Gastroesophageal sphincter (tissue), 4 donors: ENCODE measurements around the gene RIPPLY2. TPM values are rescaled to one million over a fixed set of nuclear protein-coding genes. Genes with fewer than 3 reads are reported as not detected.
A peak's percentile ranks its signal among the peaks of the same experiment; 100 is the strongest.

ENCODE experiments used
- ATAC-seq: fragments of 150-250 bp; one replicate; pipeline ENCODE4 v1.9.1; 2016; ENCODE audit warnings: mild to moderate bottlenecking, moderate library complexity
- H3K27ac ChIP-seq, 4 donors: fragments of 200-600 bp; sonication (generic) in 3 of 4; 1 replicate in 3 of 4; 2 replicates in 1 of 4; pipeline ENCODE4 v1.5.1; 2016 to 2019
- H3K27me3 ChIP-seq: fragments of 200-600 bp; sonication (generic); one replicate; pipeline ENCODE4 v1.5.1; 2019
- H3K36me3 ChIP-seq, 2 donors: fragments of 200-600 bp; sonication (generic); one replicate each; pipeline ENCODE4 v1.5.1; 2019; ENCODE audit warnings: control low read depth in 1 of 2
- H3K4me1 ChIP-seq, 3 donors: fragments of 200-600 bp; sonication (generic); 1 replicate in 2 of 3; 2 replicates in 1 of 3; pipeline ENCODE4 v1.5.1; 2016 to 2019; ENCODE audit warnings: control low read depth in 2 of 3
- H3K4me3 ChIP-seq, 2 donors: fragments of 200-600 bp; sonication (generic); one replicate each; pipeline ENCODE4 v1.5.1; 2019; ENCODE audit warnings: mild to moderate bottlenecking in 1 of 2, moderate library complexity in 1 of 2
- H3K9me3 ChIP-seq, 3 donors: fragments of 200-600 bp; sonication (generic); one replicate each; pipeline ENCODE4 v1.5.1; 2017 to 2019; ENCODE audit warnings: control low read depth in 2 of 3
- EP300 ChIP-seq: sonication (generic); formaldehyde crosslinking; IDR thresholded peaks from one replicate; pipeline ENCODE4 v1.6.1; 2017; ENCODE audit warnings: antibody characterized with exemption, mild to moderate bottlenecking
- POLR2A ChIP-seq, 2 donors: fragments of 450-650 bp; IDR thresholded peaks; one replicate each; pipeline ENCODE4 v1.6.1; 2017; ENCODE audit warnings: antibody characterized with exemption in 2 of 2, mild to moderate bottlenecking in 2 of 2, moderate library complexity in 1 of 2
- POLR2AphosphoS5 ChIP-seq: sonication (generic); formaldehyde crosslinking; IDR thresholded peaks from one replicate; pipeline ENCODE4 v1.6.1; 2017; ENCODE audit warnings: antibody characterized with exemption
- WGBS, 2 donors: methylation state at CpG; one replicate each; pipeline ENCODE4 v1.1.5; 2018; ENCODE audit warnings: low coverage in 1 of 2; 5-methylcytosine and 5-hydroxymethylcytosine counted together
- total RNA-seq, 4 donors: library from RNA; depleted of rRNA; stranded (reverse); fragments of >200 nt; gene quantifications; one replicate each; pipeline ENCODE4 v1.1.0, GENCODE V29; 2016
- TF ChIP-seq, protein P1 (sequence below), 4 experiments: fragments of 200-600 bp in 2 of 4; fragments of 450-650 bp in 2 of 4; sonication (generic) in 1 of 4; IDR thresholded peaks; one replicate each; pipeline ENCODE4 v1.5.1; 2017 to 2019; ENCODE audit warnings: antibody characterized with exemption in 4 of 4, mild to moderate bottlenecking in 2 of 4, moderate library complexity in 2 of 4

RIPPLY2 gene
- total RNA-seq, 4 donors from 2014 or later, result 2.3 TPM; not detected in 3

DNA sequence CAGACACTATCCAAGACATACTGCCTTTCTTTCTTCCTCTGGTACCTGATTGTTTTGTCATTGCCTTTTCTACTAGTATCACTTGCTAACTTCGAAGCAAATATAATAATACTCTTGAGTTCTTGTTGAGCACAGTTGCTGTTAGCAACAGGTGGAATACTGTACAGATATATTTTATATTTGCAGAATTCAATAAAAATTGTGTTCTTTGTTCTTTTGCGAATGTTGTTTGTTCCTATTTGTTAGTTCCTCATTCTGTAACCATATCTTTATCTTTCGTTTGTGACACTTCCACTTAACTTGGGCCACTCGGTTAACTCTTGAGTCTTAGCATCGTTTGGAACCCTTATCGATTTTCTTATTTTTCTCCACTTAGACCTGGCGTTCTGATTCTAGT, 7.2 kb downstream of the RIPPLY2 start:
- ATAC-seq, result no peak
- TF ChIP-seq POLR2AphosphoS5, result no peak
- no peak for TF ChIP-seq POLR2A (IDR thresholded peaks at IDR 0.05)
- TF ChIP-seq, protein P1, sequence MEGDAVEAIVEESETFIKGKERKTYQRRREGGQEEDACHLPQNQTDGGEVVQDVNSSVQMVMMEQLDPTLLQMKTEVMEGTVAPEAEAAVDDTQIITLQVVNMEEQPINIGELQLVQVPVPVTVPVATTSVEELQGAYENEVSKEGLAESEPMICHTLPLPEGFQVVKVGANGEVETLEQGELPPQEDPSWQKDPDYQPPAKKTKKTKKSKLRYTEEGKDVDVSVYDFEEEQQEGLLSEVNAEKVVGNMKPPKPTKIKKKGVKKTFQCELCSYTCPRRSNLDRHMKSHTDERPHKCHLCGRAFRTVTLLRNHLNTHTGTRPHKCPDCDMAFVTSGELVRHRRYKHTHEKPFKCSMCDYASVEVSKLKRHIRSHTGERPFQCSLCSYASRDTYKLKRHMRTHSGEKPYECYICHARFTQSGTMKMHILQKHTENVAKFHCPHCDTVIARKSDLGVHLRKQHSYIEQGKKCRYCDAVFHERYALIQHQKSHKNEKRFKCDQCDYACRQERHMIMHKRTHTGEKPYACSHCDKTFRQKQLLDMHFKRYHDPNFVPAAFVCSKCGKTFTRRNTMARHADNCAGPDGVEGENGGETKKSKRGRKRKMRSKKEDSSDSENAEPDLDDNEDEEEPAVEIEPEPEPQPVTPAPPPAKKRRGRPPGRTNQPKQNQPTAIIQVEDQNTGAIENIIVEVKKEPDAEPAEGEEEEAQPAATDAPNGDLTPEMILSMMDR (IDR thresholded peaks at IDR 0.05), result no peak
- no peak for TF ChIP-seq EP300
- Histone ChIP-seq H3K9me3 (no peaks in the 10 kb centered on the region), H3K27ac (peak overlapping the region; percentile 31 to 90 (median 87)), H3K27me3 (no peaks in the 10 kb centered on the region), H3K4me3 (peak overlapping the region; percentile 56 to 69), H3K4me1 (peaks cover 0 to 30% (median 9%) of the 10 kb centered on the region in 3 donors), H3K36me3 (peaks cover 0 to 10% of the 10 kb centered on the region in 2 donors)
- 22 to 32% methylated on average over 7 of the region's 7 CpGs for WGBS, 2 donors

DNA sequence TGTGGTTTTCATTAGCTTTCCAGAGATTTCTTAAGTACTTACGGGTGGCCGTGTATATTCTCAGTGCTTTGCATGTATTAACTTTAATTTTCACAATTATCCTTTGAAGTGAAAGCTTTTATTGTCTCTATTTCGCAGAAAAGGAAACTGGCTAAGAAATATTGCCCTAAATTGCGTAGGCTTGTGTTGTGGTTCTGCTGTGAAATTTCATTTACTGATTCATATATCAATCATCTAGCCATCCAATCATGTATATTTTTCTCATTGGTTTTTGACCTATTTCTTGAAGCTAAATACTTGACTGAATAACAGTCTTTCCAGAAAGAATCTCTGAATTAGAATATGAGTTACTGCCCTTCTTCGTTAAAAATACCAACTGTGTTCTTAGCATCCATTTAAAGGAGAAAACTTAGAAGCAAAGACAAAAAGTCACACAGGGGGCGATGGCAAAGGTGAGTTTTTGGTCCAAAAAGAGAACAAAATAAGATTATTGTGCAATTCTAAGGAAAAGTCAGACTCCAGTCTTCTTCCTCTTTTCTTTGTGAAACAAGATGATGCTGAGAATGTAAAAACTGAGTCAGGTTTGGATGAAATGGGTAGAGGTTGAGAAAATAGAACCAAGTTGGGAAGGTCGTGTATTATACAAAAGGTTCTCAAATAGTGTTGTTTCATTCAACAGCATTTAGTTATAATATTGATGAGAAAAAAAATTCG, 7.8 kb downstream of the RIPPLY2 start:
- Histone ChIP-seq H3K4me3 (peak overlapping the region in 1 of 2 donors; percentile 69), H3K9me3 (no peaks in the 10 kb centered on the region), H3K4me1 (peaks cover 0 to 30% (median 9%) of the 10 kb centered on the region in 3 donors), H3K27ac (no peak overlapping the region), H3K36me3 (peaks cover 0 to 16% of the 10 kb centered on the region in 2 donors), H3K27me3 (no peaks in the 10 kb centered on the region)
- WGBS, 2 donors, result 72 to 76% methylated on average over 6 to 8 of the region's 8 CpGs
- TF ChIP-seq POLR2A (IDR thresholded peaks at IDR 0.05) (no peak), POLR2AphosphoS5 (no peak), EP300 (no peak)
- TF ChIP-seq, protein P1 (IDR thresholded peaks at IDR 0.05), result no peak
- no peak for ATAC-seq

DNA sequence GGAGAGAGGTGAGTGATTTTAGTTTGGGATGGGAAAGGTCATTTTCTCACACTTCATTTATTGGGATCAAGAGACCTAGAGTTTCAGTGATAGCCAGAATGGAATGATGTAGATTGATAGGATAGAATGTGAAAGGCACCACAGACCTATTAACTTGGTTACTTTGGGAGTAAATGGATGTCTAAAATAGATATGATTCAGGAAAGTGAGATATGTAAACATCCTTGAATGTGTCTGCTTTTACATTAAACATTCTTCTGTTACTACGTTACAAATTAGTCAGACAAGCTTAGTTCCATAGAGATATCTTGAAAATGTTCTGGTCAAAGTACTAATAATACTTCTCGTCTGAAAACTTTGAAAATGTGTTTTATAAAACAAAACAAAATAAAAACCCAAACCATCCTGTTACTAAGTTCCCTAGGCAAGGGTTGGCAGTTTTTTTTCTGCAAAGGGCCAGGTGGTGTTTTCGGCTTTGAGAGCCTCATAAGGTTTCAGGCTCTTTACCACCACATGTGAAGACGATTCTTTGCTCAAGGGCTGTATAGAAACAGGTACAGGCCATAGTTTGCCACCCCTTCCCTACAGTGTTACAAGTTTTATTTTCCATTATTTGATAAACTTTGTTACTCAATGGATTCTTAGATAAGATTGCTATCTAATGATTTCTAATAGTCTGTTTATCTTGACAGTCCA, 9.8 kb downstream of the RIPPLY2 start:
- H3K27ac ChIP-seq, result no peak overlapping the region
- peaks cover 0 to 30% (median 9%) of the 10 kb centered on the region in 3 donors for H3K4me1 ChIP-seq
- no peaks in the 10 kb centered on the region for H3K27me3 ChIP-seq
- 44 to 45% methylated on average over 4 of the region's 4 CpGs for WGBS, 2 donors
- no peaks in the 10 kb centered on the region for H3K9me3 ChIP-seq
- peaks cover 0 to 33% of the 10 kb centered on the region in 2 donors for H3K36me3 ChIP-seq
- TF ChIP-seq POLR2AphosphoS5, result no peak
- TF ChIP-seq POLR2A (IDR thresholded peaks at IDR 0.05), result no peak
- TF ChIP-seq EP300, result no peak
- TF ChIP-seq, protein P1 (IDR thresholded peaks at IDR 0.05), result no peak
- no peak overlapping the region for H3K4me3 ChIP-seq
- no peak for ATAC-seq

DNA sequence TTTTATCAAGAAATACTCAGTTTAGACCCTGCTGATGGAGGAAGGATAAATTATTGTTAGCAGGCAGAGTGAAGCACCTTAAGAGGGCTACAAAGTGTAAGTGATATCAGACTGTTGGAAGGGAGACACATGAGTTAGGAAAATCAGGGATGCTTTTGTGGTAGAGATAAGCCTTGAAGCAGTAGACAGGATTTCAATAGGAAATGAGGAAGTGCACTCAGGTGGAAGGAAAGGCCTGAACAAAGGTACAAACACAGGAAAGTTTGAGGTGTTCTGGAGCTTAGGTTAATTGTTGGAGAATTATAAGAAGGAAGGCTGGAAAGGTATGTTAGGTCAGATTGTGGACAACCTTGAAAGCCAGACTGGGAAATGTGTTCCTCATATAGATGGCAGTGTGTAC, 13.9 kb downstream of the RIPPLY2 start:
- Histone ChIP-seq H3K36me3 (peaks cover 0 to 33% of the 10 kb centered on the region in 2 donors), H3K4me1 (peaks cover 0 to 7% (median 0%) of the 10 kb centered on the region in 3 donors), H3K9me3 (no peaks in the 10 kb centered on the region), H3K27me3 (no peaks in the 10 kb centered on the region), H3K27ac (no peak overlapping the region), H3K4me3 (no peak overlapping the region)
- no peak for ATAC-seq
- no peak for TF ChIP-seq POLR2AphosphoS5
- TF ChIP-seq, protein P1 (IDR thresholded peaks at IDR 0.05), result no peak
- no peak for TF ChIP-seq EP300
- TF ChIP-seq POLR2A (IDR thresholded peaks at IDR 0.05), result no peak
